Urinary bladder (tissue), 4 donors: ENCODE results near the gene KLHL25. TPM values are rescaled to one million over a fixed set of nuclear protein-coding genes. Genes with fewer than 3 reads are reported as not detected.

Source experiments
- DNase-seq: peaks from one replicate; pipeline ENCODE4 v3.0.0-alpha.2; 2015; ENCODE audit errors: extremely low spot score
- H3K27ac ChIP-seq: one replicate; pipeline ENCODE4 v1.5.1; 2013; ENCODE audit warnings: low read depth, mild to moderate bottlenecking, moderate library complexity
- H3K36me3 ChIP-seq: one replicate; pipeline ENCODE4 v1.6.1; 2013; ENCODE audit warnings: mild to moderate bottlenecking, moderate library complexity; ENCODE audit not compliant: insufficient read depth
- H3K4me1 ChIP-seq: one replicate; pipeline ENCODE4 v1.6.1; 2013; ENCODE audit warnings: mild to moderate bottlenecking, moderate library complexity; ENCODE audit not compliant: insufficient read depth
- H3K4me3 ChIP-seq: one replicate; pipeline ENCODE4 v1.5.1; 2013; ENCODE audit warnings: low read depth, low read length
- WGBS: extraction: QIAGEN DNeasy Blood & Tissue Kit; methylation state at CpG from one replicate; pipeline ENCODE4 v1.1.7; 2013; 5-methylcytosine and 5-hydroxymethylcytosine counted together
- polyA plus RNA-seq: library from polyadenylated mRNA; stranded (reverse); fragments of 200-250 nt; gene quantifications from one replicate; pipeline ENCODE4 v1.2.3, GENCODE V29; 2013
- total RNA-seq: library from RNA; depleted of rRNA; stranded (reverse); fragments of >200 nt; gene quantifications from one replicate; pipeline ENCODE4 v1.2.3, GENCODE V29; 2014
- donor health status: healthy with polysubstance abuse.
- donor health status: healthy.

KLHL25 gene
- total and polyA plus RNA-seq, 2 donors = 3.6 to 7.6 TPM

DNA sequence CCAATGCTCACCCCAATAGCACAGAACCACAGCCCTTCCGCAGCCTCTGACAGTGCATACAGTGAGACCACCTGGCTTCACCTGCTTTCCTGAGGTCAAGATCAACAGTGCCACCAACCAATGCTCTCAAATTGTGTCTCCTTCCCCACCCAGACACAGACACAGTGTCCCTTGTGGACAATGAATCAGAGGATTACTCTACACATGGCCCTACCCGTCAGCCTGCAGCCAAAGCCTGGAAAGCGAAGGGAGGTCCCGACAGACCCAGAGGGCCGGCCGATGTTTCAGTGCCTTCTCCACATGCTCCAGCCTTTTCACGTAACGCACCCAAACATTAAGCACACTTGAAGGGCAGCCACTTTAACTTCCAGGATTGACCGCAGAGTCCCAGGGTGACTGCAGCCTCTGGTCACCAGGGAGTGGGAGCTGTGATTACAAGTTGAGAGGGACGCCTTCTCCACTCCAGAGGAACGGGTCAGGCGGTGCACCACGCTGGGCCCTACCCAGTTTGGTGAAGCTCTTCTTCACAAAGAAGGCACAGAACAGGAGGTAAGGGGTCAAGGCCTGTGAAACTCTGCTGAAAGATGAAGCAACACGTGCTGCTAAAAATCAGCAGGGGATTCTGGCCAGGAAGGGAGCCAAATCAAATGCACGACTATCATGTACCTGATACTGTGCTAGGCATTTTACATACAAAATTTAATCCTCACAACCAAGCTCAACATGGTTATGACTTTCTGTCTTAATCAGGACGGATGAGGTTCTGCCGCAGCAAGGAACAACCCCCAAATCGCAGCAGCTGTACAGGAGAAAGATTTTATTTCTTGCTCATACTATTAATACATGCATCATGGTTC lies 17.2 kb downstream of the KLHL25 start:
- Histone ChIP-seq H3K27ac (no peak overlapping the region), H3K4me3 (no peak overlapping the region), H3K4me1 (no peaks in the 10 kb centered on the region), H3K36me3 (no peaks in the 10 kb centered on the region)
- no peak for DNase-seq
- 94% methylated on average over 18 of the region's 18 CpGs for WGBS

DNA sequence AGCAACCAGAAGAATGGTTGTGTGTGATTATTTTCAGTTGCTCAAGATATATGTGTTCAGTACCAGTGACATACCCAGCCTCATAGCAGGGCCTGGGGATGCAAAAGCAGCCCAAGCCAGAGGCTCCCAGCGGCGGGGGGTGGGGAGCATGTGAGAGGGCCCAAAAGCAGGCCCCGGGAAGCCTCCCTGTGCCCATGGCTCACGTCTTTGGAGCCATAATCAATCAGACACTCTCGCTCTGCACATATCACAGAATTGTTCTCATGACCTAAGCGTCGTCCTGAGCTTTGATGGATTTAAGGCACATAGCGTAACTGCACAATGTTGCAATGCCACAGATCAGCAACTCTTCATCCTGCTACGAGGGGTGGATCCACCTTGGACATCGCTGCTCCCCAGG lies 20.8 kb downstream of the KLHL25 start:
- H3K36me3 ChIP-seq = no peaks in the 10 kb centered on the region
- H3K27ac ChIP-seq = no peak overlapping the region
- no peak for DNase-seq
- H3K4me1 ChIP-seq = no peaks in the 10 kb centered on the region
- WGBS = 96% methylated on average over 10 of the region's 10 CpGs
- H3K4me3 ChIP-seq = no peak overlapping the region

DNA sequence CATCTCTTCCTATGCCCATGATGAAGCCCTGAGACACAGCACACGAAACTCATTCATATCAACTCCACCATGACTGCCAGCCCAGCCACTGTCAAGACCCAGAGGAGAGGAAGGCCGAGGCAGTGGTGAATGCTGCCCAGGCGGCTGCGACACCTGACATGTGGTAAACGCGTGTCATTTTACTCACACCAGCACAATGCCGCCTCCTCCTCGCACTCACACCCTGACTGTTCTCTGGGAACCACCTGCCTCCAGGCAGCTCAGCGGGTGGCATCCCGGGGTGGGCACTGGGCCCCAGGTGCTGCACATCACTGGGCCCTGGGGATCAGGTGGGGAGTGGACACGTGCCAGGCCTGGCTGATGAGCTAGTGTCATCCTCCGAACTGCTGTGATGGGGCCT lies 21.5 kb downstream of the KLHL25 start:
- Histone ChIP-seq H3K36me3 (no peaks in the 10 kb centered on the region), H3K4me3 (no peak overlapping the region), H3K4me1 (no peaks in the 10 kb centered on the region), H3K27ac (no peak overlapping the region)
- 87% methylated on average over 12 of the region's 12 CpGs for WGBS
- no peak for DNase-seq

DNA sequence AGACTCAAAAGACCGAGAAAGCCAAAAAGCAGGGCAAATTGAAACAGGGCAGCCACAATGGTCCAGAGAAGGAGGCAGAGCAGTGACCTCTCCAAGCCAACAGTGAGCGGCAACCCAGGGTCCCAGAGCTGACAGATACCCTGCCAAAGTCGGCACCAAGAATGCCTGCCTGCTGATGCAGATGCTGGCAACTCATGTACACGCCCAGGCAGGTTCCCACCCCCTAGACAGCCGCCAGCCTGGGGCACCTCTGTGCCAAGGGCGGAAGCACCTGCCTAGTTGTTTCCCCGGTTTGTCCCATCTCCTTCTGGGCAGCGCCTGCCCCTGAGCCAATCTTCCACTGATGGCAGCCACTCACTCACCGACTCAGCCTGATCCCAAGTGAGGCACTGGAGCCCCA lies 22.1 kb downstream of the KLHL25 start:
- WGBS = 88% methylated on average over 9 of the region's 9 CpGs
- no peak overlapping the region for H3K4me3 ChIP-seq
- no peak for DNase-seq
- no peak overlapping the region for H3K27ac ChIP-seq
- no peaks in the 10 kb centered on the region for H3K4me1 ChIP-seq
- no peaks in the 10 kb centered on the region for H3K36me3 ChIP-seq

DNA sequence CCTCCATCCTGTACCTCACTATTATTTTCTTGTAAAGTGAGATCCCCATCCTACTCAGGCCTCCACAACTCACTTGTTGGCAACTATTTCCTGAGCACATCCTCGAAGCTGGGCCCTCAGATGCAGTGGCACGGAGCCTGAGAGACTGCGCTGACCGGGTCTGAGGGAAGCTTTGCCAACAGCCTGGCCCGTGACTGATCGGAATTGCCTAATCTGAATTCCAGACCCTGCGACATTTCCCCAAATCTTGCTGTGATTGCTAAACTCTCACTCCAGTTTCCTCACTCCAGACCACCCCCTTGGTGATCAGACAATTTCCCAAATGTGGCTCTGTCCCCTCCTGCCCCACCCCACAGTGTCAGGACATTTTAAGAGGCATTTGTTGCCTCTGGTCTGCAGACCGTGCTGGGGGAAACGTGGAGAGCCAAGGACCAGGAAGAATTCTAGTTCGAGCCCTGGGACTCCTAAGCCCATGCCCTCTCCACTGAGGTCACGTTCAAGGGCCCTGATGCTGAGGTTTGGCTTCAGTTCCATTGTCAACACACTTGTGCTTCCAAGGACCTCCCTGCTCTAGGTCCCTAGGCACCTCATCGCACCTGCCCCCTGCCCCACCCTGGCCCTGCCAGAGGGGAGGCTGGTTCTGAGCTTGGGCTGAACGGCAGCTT lies 22.8 kb downstream of the KLHL25 start:
- H3K4me3 ChIP-seq = no peak overlapping the region
- no peak for DNase-seq

DNA sequence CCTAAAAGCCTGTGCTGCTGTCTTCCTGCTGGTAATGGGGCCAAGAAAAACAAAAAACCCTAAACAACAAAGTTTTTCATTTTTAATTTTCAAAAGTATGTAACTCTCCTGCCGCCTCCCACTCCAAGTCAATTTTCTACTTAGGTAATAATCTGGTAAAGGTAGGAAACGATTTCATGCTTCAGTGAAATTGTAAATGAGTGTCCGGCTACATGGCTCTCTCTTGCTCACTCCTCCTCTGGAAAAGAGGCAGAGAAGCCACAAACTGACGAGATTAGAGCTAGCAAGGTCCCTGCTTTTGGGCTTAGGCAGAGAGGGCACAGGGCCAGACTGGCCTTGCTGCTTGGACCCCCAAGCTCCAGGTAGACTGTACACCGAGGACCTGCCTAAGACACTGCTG lies 23.5 kb downstream of the KLHL25 start:
- no peak for DNase-seq
- Histone ChIP-seq H3K27ac (no peak overlapping the region), H3K4me3 (no peak overlapping the region), H3K4me1 (no peaks in the 10 kb centered on the region), H3K36me3 (no peaks in the 10 kb centered on the region)
- 79% methylated on average over 5 of the region's 5 CpGs for WGBS

More for the DNA sequence above, 22.8 kb downstream of the KLHL25 start:
- Histone ChIP-seq H3K36me3 (no peaks in the 10 kb centered on the region), H3K27ac (no peak overlapping the region), H3K4me1 (no peaks in the 10 kb centered on the region)
- WGBS = 69% methylated on average over 13 of the region's 13 CpGs

DNA sequence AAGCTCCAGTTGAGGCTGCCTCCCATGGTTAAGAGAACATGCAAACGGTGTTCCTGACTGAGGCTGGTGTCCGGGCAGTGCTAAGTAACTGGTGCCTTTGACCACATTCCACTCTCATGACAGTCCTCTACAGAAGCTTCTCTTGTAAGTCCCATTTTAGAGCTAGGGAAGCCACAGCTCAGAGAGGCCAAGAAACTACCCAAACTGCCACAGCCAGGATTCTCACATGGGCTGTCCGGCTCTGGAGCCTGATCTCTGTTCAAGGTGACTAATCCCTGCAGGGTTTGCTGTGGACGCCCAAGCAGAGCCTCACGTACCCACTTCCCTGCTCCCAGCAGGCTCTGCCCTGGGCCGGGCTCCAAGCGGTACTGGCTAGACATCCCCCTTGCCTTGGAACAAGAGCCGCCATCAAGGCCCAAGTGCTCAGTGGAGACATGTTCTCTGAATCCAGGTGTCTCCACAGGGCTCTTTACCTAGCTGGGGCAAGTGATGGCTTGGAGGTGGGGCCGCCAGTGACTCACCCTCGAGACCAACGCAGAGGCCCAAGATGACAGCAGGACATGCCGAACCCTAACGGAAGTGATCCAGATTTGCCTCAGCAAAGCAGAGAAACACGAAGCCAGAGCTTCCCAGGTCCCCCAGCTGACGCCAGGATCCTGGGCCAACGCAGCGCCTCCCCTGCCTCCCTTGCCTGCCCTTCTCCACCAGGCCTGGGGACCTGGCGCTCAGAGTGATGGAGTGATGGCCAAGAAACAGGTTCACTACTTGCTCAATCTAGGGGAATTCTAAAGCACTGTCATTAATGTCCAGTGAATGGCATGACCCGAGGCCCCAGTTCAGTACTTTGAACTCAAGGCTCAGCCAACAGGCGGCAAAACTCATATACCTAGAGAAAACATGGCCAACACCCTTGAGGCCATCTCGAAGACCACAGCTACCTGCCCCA lies 24.4 kb downstream of the KLHL25 start:
- H3K27ac ChIP-seq = no peak overlapping the region
- H3K36me3 ChIP-seq = no peaks in the 10 kb centered on the region
- H3K4me1 ChIP-seq = no peaks in the 10 kb centered on the region
- DNase-seq = no peak
- WGBS = 94% methylated on average over 21 of the region's 21 CpGs
- no peak overlapping the region for H3K4me3 ChIP-seq

DNA sequence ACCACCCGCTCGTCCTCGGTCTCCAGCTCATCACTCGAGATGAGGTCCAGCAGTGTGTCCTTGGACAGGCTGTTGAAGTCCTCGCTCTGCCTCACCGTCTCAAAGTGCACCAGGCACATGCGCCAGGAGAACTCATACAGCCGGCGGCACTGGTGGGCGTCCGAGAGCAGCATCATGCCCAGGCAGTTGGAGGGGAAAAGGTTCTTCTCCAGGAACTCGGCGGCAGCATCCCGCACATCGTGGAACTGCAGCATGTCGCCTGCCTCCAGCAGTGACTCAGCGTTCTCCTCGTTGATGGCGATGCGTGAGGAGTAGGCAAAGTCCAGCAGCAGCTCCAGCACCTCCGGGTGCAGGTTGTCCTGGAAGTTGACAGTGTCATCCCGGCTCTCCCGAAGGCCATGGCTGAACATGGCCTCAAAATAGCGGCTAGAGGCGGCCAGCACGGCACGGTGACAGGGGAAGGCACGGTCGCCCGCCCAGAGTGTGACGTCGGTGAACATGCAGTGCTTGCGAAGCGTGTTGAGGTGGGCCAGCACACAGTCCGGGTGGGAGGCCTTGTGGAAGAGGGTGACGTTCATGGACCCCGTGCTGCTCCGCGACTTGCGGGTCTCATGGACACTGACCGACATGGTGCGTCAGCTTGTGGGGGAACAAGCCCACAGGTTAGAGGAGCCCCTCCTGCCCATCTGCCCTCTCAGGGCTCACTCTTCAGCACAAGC lies 25.4 kb downstream of the KLHL25 start:
- no peak for DNase-seq
- Histone ChIP-seq H3K36me3 (no peaks in the 10 kb centered on the region), H3K27ac (no peak overlapping the region), H3K4me3 (no peak overlapping the region), H3K4me1 (no peaks in the 10 kb centered on the region)
- 97% methylated on average over 42 of the region's 42 CpGs for WGBS

DNA sequence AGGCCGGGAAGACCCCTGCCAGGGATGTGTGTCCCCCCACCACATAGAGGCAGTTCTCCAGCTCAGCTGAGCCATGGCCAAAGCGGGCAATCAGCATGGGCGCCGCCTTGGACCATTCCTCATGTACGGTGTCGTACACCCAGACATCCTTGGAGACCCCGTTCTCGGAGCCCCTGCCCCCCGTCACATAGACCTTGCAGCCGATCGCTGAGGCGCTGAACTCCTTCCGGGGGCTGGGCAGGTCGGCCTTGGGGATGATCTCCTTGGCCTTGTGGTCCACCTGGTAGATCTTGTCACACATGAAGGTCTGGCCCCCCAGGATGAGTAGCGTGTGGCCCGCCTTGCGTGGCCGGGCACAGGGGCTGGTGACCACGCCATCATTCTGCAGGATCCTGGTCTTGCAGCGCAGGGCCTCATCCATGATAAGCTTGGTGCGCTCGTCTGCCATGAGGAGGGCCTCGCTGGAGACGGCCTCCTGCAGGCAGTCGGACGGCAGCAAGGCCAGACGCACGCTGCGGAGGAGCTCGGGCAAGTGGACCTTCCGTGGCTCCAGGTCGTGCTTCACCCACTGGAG lies 26.0 kb downstream of the KLHL25 start:
- 97% methylated on average over 32 of the region's 32 CpGs for WGBS
- no peak overlapping the region for H3K27ac ChIP-seq
- no peak for DNase-seq
- H3K4me1 ChIP-seq = no peaks in the 10 kb centered on the region
- no peak overlapping the region for H3K4me3 ChIP-seq
- H3K36me3 ChIP-seq = no peaks in the 10 kb centered on the region

DNA sequence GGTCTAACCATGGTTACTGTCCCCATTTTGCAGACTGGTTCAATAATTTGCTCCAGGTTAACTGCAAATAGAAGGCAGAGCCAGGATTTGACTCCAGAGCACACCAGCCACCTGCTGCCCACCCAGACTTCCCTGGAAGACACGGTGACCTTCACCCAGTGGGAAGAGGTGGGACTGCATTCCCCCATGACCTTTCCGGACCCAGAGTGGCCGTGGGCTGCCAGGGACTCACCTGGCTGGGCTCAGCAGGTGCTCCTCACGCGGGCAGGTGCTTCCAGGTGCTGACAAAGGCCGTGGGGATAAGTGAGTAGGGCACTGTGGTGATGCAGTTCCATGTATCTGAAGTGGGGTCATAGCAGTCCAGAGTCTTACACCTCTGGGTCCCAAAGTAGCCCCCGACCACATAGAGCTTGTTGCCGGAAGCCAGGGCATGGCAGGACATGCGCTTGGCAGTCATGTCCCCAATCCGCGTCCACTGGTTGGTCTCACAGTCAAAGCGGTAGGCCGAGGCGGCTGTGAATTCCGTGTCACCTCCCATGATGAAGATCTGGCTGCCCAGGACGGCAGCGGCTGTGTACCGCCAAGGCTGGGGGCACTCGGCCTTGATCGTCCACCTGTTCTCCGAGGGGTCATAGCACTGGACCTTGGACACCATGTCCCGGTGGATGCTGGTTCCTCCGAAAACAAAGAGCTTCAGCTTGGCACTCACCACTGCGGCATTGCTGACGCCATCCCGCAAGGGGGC lies 26.8 kb downstream of the KLHL25 start:
- 98% methylated on average over 26 of the region's 26 CpGs for WGBS
- no peaks in the 10 kb centered on the region for H3K4me1 ChIP-seq
- H3K4me3 ChIP-seq = no peak overlapping the region
- no peak for DNase-seq
- H3K36me3 ChIP-seq = no peaks in the 10 kb centered on the region
- H3K27ac ChIP-seq = no peak overlapping the region

DNA sequence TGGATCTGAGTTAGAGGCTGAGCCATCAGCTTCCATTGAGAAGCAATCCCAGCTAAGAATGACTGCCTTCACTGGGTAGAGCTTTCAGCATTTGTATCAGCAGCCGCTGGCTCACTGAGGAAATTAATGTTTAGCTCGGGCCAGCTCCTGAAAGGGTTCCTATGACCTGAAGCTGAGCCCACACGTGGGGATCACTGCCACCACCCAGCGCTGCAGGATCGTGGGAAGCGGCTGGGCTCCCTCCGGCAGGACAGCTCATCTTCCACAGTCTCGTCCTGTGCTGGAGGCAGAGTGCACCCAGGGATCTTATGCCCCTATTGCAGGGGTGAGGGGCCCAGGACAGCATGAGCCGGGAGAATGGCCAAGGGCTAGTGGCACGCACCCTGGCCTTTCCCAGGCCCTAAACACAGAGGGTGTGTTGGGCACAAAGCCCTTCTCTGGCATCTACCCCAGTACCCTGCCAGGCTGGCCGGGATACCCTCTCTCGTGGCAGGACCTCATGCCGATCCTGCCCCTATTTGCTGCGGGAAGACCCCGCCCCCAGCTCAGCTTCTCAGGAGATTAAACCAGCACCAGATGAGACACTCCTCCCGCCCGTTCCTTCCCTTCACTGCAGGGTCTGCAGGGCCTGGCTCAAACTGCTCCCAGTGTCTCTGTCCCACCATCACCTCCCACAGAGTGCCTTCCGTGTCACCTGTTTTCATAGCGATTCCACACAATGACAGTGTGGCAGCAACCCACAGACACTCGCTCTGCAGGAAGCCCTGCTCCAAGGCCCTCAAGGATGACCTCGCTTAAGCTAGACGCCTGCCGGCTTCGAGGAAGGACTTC lies 28.5 kb downstream of the KLHL25 start:
- H3K4me1 ChIP-seq = no peaks in the 10 kb centered on the region
- WGBS = 83% methylated on average over 24 of the region's 24 CpGs
- DNase-seq = no peak
- H3K27ac ChIP-seq = no peak overlapping the region
- no peaks in the 10 kb centered on the region for H3K36me3 ChIP-seq
- no peak overlapping the region for H3K4me3 ChIP-seq
